ENCODE results near the gene VAX1. TPM values are rescaled to one million over a fixed set of nuclear protein-coding genes. Genes with fewer than 3 reads are reported as not detected.

VAX1 gene
- total RNA-seq, 2 experiments from 2014 or later = not detected

GRCh38 chr10:117163061-117163953, 25.2 kb upstream of the VAX1 start:
- no peaks in the 10 kb centered on the region for H3K36me3 ChIP-seq (ENCODE audit: insufficient read depth, low read length)
- no peak for TF ChIP-seq CTCF (IDR thresholded peaks at IDR 0.05)
- H3K9me3 Mint-ChIP-seq = no peaks in the 10 kb centered on the region
- intact Hi-C loops (cut with DNase I, micrococcal nuclease) = no loop called here
- H3K9me3 ChIP-seq (ENCODE audit: control insufficient read depth in 1 of 2, insufficient read depth in 1 of 2, low read length in 2 of 2) = peaks cover 0 to 41% of the 10 kb centered on the region in 2 experiments
- peaks cover 50% of the 10 kb centered on the region for H3K4me1 ChIP-seq (ENCODE audit: insufficient read depth, low read length)
- no peak overlapping the region for H3K27ac ChIP-seq (ENCODE audit: low read depth in 1 of 2, low read length in 2 of 2)
- H3K27ac Mint-ChIP-seq = no peak overlapping the region
- DNase-seq (peak in 1 of 14 experiments; percentile 11), ATAC-seq (ENCODE audit: poor library complexity) (no peak)
- H3K4me3 Mint-ChIP-seq = no peak overlapping the region
- H3K4me3 ChIP-seq (ENCODE audit: low read length) = no peak overlapping the region
- CTCF ChIA-PET = no interaction called here
- POLR2A ChIA-PET = no interaction called here
- H3K27me3 Mint-ChIP-seq = peaks cover 87% of the 10 kb centered on the region
- peaks cover 36% of the 10 kb centered on the region for H3K4me1 Mint-ChIP-seq (ENCODE audit: low read depth)
- H3K27me3 ChIP-seq (ENCODE audit: control insufficient read depth in 1 of 2, insufficient read depth in 2 of 2, low read length in 2 of 2) = peaks cover 73 to 95% of the 10 kb centered on the region in 2 experiments
- H3K36me3 Mint-ChIP-seq (ENCODE audit: low read depth) = no peaks in the 10 kb centered on the region

GRCh38 chr10:117162093-117163060, 24.3 kb upstream of the VAX1 start:
- ATAC-seq (ENCODE audit: poor library complexity) (no peak), DNase-seq (no peak)
- Histone ChIP-seq H3K36me3 (ENCODE audit: insufficient read depth, low read length) (no peaks in the 10 kb centered on the region), H3K27ac (ENCODE audit: low read depth in 1 of 2, low read length in 2 of 2) (no peak overlapping the region), H3K9me3 (ENCODE audit: control insufficient read depth in 1 of 2, insufficient read depth in 1 of 2, low read length in 2 of 2) (peaks cover 0 to 33% of the 10 kb centered on the region in 2 experiments), H3K27me3 (ENCODE audit: control insufficient read depth in 1 of 2, insufficient read depth in 2 of 2, low read length in 2 of 2) (peaks cover 67 to 95% of the 10 kb centered on the region in 2 experiments), H3K4me1 (ENCODE audit: insufficient read depth, low read length) (peaks cover 40% of the 10 kb centered on the region), H3K4me3 (ENCODE audit: low read length) (no peak overlapping the region)
- Mint-ChIP-seq H3K27me3 (peaks cover 88% of the 10 kb centered on the region), H3K4me1 (ENCODE audit: low read depth) (peaks cover 35% of the 10 kb centered on the region), H3K36me3 (ENCODE audit: low read depth) (no peaks in the 10 kb centered on the region), H3K4me3 (peak overlapping the region; percentile 53), H3K9me3 (no peaks in the 10 kb centered on the region), H3K27ac (no peak overlapping the region)
- ChIA-PET POLR2A (no interaction called here), CTCF (no interaction called here)
- no peak for TF ChIP-seq CTCF (IDR thresholded peaks at IDR 0.05)
- intact Hi-C loops (cut with DNase I, micrococcal nuclease) = no loop called here

- Histone ChIP-seq H3K4me1 (ENCODE audit: insufficient read depth, low read length) (peaks cover 32% of the 10 kb centered on the region), H3K27me3 (ENCODE audit: control insufficient read depth in 1 of 2, insufficient read depth in 2 of 2, low read length in 2 of 2) (peaks cover 63 to 91% of the 10 kb centered on the region in 2 experiments), H3K36me3 (ENCODE audit: insufficient read depth, low read length) (no peaks in the 10 kb centered on the region), H3K9me3 (ENCODE audit: control insufficient read depth in 1 of 2, insufficient read depth in 1 of 2, low read length in 2 of 2) (peaks cover 0 to 25% of the 10 kb centered on the region in 2 experiments), H3K4me3 (ENCODE audit: low read length) (no peak overlapping the region), H3K27ac (ENCODE audit: low read depth in 1 of 2, low read length in 2 of 2) (no peak overlapping the region)
- intact Hi-C loops (cut with DNase I, micrococcal nuclease) = no loop called here
- no peak for TF ChIP-seq CTCF (IDR thresholded peaks at IDR 0.05)
- POLR2A ChIA-PET = no interaction called here
- Mint-ChIP-seq H3K4me3 (no peak overlapping the region), H3K9me3 (no peaks in the 10 kb centered on the region), H3K36me3 (ENCODE audit: low read depth) (no peaks in the 10 kb centered on the region), H3K27ac (no peak overlapping the region), H3K27me3 (peaks cover 88% of the 10 kb centered on the region), H3K4me1 (ENCODE audit: low read depth) (peaks cover 27% of the 10 kb centered on the region)
- CTCF ChIA-PET = no interaction called here
- no peak for DNase-seq
- no peak for ATAC-seq (ENCODE audit: poor library complexity)
Measured at GRCh38 chr10:117161386-117162033, 23.4 kb upstream of the VAX1 start.
